ENCODE results near the gene OLFM1.
A peak's percentile ranks its signal among the peaks of the same experiment; 100 is the strongest.
"Not testable (repeated sequence)": the region's sequence is repeated elsewhere in the genome, so short reads cannot be mapped to it uniquely, and the experiment has no call there.

The OLFM1 gene

DNA sequence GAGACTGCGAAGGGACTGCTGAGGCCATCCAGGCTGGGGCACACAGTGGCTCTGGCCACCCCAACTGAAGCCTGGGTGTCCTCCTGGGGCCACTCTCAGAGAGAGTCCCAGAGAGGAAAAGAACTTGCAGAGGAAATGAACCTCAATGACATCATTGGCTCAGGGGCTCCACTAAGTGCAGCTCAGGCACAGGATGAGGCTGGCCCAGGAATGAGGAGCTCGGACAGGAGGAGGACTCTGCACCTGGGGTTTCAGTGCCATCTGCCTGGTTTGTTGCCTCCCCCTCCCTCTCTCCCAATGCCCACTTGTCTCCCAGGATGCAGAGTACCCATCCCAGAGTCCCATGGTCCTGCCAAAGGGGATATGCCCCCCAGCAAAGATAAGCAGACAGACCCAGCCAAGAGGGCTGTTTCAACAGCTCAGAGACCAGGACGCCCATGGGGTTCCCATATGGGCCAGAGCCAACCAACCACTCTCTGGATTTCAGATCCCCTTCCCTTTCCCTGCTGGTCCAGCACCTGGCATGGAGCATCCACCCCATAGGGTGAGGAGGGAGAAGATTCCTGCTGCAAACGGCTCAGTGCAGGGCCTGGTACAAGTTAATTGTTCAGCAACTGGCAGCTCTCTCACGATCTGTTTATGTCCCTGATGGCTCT, 26.9 kb upstream of the OLFM1 start:
- DNase-seq, result no peak

DNA sequence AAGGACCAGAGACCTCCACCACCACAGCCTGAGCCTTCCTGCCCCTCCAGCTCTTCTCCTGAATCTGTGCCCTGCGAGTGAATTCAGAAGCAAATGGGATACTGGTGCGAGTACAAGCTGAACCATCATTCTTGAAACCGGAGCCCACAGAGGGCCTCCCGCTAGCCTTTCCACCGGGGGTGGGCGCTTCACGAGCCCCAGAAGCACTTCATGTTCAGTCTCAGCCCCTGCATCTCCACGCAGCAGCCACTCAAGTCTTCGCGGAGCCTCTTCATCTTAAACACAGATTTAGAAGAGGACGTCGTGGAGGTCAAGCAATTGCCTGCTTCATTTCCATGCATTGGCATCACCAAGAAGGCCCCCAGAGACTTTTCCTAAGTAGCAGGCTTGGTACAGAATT, 26.0 kb upstream of the OLFM1 start:
- no peak for DNase-seq

DNA sequence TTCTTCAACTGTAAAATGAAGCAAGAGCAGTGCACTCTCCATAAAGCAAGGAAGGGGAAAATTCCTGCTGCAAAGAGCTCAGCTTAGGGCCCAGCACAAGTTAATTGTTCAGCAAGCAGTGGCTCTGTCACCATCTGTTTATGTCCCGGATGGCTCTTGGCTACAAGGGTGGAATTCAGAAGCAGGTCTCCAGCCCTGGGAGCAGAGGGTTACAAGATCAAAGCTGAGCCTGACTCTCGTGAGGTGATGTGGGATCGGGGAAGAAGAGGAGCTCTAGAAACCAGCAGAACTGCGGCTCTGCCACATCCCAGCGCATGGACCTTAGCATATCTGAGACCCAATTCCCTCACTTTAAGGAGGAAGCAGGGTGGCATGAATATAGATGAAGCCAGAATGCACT, 25.2 kb upstream of the OLFM1 start:
- DNase-seq, result no peak

DNA sequence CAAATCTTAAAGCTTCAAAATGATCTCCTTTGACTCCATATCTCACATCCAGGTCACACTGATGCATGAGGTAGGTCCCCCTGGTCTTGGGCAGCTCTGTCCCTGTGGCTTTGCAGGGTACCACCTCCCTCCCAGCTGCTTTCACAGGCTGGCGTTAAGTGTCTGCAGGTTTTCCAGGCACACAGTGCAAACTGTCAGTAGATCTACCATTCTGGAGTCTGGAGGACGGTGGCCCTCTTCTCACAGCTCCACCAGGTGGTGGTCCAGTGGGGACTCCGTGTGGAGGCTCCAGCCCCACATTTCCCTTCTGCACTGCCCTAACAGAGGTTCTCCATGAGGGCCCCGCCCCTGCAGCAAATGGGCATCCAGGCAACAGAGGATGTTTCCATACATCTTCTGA, 24.0 kb upstream of the OLFM1 start:
- not testable (repeated sequence) for DNase-seq

DNA sequence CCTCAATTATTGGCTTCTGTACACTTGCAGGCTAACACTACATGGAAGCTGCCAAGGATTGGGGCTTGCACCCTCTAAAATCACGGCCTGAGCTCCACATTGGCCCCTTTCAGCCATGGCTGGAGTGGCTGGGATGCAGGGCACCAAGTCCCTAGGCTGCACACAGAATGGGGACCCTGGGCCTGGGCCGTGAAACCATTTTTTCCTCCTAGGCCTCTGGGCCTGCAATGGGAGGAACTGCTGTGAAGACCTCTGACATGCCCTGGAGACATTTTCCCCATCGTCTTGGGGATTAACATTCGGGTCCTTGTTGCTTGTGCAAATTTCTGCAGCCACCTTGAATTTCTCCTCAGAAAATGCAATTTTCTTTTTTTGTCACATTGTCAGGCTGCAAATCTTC, 23.6 kb upstream of the OLFM1 start:
- DNase-seq, result not testable (repeated sequence)

DNA sequence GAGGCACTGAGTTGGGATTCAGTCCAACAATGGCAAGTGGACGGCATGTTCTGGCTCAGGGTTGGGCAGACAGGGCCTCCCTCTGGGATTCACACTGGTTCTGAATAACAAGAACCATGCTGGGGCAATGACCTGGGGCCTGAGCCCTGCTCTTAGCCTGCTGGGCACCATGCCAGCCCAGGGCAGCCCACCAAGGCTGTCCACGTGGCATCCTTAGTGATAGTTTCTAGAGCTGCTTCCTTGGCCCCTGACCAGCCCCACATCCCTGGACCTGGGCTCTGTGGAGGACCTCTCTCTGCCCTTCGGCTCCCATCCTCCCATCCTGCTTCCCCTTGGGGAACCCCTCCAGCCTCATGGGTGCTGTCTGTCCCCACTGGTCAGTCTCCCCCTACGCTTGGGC, 22.3 kb upstream of the OLFM1 start:
- DNase-seq, result no peak

DNA sequence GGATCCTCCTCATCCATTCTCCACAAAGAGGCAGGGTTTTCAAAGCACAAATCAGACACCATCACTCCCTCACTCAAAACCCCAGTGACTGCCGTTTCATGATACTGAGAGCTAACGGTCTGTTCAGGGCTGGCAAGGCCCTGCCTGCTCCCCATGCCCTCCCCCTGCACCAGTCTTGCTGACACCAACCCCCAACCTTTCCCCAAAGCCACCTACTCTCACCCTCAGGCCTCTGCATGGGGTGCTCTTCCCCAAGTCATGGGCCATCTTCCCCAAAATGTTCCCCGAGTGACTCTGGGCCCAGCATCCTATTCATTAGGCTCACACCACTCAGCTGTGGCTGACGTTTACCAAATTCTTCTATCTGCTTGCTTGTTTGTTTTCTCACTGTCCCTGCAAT, 21.7 kb upstream of the OLFM1 start:
- DNase-seq, result no peak

DNA sequence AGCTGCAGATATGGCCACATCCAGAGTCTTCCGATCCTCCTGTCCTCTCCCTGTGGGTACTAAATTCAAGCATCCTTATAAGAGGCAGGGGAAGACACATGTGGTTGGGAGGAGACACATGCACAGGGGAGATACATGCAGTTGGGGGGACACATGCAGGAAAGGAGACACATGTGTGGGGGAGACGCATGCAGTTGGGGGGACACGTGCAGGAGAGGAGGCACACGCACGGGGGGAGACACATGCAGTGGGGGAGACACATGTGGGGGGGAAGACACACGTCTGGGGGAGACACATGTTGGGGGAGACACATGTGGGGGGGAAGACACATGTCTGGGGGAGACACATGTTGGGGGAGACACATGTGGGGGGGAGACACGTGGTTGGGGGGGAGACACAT, 21.2 kb upstream of the OLFM1 start:
- no peak for DNase-seq

DNA sequence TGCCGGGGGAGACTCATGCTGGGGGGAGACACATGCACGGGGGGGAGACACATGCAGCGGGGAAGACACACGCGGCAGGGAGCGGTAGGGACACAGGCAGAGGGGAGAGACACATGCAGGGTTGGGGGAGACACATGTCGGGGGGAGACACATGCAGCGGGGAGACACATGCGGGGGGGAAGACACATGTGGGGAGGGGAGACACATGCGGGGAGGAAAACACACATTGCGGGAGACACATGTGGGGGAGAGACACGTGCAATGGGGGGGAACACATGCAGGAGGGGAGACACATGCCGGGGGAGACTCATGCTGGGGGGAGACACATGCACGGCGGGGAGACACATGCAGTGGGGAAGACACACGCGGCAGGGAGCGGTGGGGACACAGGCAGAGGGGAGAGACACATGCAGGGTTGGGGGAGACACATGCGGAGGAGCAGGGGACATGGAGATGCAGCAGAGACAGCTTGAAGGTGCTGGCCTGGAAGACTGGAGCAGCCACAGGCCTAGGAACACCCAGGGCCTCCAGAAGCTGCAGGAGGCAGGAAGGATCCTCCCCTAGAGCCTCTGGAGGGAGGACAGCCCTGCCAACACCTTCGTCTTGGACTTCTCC, 20.3 kb upstream of the OLFM1 start:
- no peak for DNase-seq

DNA sequence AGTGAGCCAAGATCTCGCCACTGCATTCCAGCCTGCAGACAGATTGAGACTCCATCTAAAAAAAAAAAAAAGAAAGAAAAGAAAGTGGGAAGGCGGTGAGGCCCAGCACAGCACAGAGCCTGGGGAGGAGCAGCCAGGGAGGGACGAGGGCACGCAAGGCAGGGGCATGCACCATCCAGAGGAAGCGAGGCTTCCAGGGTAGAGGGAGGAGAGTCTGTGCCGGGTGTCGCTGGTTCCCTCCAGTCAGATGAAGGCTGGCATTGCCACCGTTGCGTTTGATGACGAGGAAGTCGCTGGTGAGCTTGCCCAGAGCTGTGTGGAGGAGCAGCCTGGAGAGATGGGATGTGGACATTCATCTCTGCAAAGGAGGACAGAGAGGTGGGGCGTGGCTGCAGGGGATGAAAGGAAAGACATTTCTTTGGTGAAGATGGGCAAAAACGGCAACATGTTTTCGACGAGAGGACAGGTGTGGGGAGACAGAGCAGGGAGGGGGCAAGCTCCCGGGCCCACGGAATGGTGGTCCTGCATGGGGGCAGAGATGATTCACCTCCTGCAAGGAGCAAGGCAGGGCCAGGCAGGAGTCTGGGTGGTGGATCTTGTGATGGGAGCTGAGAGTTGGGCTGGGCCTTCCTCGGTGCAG, 18.6 kb upstream of the OLFM1 start:
- DNase-seq, result no peak

DNA sequence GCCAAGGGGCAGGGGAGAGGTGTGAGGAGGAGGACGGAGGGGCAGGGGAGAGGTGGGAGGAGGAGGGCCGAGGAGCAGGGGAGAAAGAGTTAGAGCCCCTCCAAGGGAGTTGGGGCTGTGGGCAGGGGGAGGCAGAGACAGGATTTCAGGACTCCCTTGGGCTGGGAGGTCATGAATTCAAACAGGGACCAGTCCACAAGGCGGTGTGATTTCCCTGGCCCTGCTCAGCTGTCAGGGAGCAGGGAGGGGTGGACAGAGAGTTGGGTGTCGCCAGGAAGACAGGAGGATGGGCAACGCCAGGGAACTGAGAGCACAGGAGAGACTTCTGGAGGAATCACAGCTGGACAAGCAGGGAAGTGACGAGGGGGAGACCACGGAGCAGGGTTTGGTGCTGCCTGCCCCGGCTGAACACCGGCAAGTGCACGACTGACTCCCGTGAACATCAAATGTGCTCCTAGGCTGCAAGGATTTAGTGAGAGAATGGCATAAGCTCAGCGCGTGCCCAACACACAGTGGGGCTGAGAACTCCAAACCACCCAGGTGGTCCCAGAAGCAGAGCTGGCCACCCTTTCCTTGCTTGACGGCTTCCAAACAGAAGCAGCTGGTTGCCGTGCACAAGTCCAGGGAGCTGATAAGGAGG, 17.8 kb upstream of the OLFM1 start:
- DNase-seq, result no peak

DNA sequence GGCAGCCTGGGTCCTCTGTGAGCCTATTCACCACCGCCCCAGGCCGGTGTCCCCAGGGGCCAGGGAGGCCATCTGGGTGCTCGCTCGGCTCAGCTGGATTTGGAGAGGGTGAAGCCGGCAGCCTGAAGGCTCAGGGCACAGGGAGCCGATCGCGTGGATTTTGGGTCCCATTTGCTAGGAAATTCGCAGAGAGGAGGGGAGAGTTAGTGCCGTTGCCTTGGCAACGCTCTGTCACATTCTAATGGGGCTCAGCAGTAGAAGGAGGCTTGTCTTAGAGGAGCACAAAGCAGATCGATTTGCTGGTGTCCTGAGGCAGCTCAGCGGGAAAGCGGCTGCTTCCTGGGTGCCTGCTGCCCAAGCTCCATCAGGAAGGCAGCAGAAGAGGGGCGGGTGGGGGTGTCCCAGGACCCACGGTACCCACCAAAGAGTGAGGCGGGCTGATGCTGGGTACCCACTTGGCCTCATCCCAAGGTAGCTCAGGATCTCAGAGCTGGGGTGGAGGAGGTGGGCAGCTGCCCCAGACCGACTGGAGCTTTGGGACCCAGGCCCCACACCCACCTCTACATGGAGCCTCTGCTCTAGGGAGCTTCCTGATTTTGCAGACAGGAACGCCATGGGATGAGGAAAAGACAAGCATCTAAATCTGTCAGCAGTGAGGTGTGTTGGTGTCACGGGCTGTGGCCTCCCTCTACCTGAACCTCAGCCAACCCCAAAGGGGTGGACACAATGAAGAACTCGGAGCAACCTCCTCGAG, 17.1 kb upstream of the OLFM1 start:
- DNase-seq, result no peak

DNA sequence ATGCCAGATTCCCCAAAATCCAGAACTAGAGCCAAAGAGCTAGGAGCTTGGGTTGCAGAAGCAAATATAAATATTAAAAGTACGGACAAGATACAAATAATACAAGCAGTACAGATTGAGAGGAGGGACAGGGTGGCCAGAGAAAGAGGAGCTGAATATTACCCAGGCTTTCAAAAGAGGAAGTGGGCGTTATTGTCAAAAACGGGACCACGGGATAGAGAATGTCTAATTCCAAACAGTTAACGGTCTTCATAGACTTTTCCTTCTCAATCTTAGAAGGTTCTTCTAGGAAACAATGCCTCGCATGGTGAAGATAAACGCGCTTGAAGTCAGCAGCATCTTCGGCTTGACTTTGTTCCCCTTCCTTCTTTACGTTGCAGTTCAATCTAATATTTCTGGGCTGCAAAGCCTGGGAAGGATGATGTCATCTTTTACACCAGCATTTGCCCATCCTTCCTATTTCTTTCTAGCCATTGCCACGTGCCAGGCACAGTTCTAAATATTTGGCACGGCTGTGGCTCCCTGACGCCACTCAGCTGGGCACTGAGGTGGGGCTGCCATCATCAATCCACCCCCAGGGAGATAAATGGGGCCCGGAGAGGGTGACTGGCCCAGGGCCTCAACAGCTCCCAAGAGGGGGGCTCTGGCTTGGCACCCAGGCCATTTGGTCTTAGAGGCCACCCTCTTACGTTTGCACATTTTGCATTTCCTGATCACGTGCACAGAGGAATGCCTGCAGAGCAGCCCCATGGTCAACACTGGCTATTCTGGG, 16.3 kb upstream of the OLFM1 start:
- DNase-seq, result no peak

DNA sequence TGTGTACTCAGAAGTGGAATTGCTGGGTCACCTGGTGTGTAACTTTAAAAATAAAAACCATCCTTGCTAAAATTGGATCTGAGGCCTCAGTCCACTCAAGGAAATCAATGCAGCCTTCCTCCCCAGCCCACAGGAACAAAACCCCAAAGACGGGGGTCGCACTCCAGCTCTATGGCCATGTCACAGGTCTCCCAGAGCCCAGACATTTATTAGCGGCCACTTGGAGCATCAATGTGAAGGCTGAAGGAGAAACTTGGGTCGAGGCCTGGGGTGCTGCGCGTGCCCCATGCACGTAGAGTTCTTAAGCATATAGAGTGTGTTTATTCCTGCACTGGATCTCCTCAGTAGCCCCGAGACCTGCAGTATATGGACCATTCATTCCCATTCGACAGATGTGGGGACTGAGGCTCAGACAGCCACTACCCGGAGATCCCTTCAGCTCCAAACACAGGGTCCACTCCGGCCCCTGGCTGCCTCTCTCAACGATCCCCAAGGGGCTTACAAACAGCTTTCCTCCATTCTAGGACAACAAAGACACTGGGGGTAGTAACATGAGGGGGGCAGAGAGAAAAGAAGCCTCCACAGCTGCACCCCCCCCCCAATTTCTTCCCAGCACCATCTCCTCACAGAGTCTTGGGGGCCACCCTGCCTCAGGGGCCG, 14.3 kb upstream of the OLFM1 start:
- DNase-seq, result no peak

DNA sequence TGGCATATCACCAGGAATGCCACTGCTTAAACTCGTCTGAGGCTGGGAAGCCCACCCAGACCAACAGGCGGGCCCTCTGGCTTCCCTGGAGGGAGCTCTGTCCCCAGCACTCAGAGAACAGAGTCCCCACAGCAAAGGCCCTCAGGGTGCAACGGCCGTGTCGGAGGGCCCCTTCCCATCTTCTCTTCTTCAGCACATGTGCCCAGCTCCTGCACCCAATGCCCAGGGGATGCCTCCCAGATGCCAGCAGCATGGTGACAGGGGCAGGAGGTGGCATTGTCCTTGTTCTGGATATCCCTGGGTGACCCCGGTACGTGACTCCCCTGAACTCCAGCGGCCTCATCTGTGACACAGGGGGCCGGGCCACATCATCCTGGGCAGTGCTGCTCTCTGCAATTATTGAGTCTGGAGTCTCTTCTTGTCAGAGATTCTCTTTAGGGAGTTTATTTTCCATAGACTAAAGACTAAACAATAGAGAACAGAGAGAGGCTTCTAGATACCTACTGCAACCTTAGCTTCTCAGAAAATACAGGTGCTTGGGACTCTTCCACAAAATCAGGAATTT, 13.6 kb upstream of the OLFM1 start:
- DNase-seq, result no peak

DNA sequence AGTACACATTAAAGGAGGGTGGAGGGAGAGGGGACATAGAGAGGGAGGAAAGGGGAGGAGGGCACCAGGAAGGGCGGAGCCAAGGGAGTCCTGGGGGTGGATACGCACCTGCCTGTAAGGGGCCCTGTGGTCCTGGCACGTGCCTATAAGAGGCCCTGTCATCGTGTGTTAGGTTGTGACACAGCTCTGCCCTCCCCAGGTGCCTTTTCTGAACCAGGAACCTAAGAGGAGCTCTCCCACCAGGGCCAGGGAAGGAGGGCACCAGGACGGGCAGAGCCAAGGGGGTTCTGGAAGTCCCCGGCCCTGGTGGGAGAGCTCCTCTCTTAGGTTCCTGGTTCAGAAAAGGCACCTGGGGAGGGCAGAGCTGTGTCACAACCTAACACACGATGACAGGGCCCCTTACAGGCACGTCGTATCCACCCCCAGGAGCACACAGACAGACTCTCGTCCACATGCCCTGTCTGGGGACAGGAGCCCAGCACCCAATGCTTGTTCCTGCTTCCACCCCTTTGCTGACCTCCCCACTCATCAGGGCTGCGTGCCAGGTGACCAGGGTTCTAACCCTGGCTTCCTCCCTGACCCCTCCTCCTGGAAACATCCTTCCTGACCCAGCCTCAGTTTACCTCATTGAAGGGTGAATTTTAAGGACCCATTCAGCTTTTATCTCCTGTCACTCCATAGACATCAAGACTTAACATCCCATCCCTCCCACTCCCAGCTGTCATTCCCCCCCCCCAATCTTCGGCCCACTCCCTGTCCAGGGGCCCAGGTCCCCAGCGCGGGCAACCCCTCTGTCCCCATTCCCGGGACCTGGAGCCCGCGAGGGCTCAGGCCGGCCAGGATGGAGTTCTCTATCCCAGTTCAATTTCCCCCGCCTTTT, 12.9 kb upstream of the OLFM1 start:
- no peak for DNase-seq

DNA sequence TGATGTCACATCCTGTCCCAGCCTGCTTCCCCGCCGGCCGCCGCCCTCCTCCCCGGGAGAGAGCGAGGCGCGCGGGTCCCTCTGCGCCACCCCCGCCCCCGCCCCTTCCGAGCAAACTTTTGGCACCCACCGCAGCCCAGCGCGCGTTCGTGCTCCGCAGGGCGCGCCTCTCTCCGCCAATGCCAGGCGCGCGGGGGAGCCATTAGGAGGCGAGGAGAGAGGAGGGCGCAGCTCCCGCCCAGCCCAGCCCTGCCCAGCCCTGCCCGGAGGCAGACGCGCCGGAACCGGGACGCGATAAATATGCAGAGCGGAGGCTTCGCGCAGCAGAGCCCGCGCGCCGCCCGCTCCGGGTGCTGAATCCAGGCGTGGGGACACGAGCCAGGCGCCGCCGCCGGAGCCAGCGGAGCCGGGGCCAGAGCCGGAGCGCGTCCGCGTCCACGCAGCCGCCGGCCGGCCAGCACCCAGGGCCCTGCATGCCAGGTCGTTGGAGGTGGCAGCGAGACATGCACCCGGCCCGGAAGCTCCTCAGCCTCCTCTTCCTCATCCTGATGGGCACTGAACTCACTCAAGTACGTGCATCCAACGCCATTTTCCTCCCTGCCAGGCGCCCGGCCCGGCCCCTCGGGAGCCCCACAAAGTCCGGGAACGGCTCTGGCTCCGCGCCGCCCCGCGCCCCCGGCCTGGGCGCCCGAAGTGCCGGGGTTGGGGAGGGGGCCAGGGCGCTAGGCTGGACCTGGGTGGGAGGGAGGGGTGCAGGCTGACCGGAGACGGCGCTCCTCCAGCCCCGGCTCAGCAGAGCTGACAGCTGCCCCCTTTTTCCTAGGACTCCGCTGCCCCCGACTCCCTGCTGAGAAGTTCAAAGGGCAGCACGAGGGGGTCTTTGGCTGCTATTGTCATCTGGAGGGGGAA, 12.0 kb upstream of the OLFM1 start:
- peak; percentile 63 for DNase-seq

DNA sequence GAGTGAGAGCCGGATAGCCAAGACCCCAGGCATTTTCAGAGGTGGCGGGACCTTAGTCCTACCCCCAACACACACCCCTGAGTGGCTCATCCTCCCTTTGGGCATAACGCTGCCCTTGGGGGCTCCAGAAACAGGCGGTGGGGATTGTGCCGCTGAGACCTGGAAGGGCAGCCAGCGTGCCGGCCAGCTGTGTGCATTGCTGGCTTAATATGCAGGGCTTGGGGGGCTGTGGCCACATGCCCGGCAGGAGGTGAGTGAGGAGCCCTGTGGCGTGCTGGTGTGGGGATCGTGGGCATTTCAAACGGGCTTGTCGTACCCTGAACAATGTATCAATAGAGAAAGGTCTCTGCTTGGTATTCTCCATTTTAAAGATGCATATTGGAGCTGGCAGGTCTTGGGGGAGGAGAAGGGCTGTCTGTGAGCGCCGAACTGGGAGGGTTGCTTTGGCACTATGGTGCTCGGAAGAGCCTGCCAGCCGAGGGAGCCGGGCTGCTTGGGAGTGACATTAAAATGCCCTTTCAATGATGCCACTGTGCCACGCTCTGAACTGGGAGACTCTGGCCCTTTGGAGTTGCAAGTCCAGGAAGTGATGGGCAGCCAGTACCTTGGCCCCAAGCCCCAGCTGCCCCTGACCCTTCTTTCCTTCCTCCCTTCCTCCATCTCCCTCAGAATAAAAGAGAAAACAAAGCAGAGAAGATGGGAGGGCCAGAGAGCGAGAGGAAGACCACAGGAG, 11.2 kb upstream of the OLFM1 start:
- no peak for DNase-seq
